HFF-Myc (cell line): Measurements from ENCODE around the gene NAV2.

Experiments
- DNase-seq: peaks from one replicate; pipeline ENCODE4 v3.0.0-alpha.2; 2011; ENCODE audit warnings: low read depth; ENCODE audit errors: extremely low read depth
- H3K4me3 ChIP-seq: replicated peaks from 2 replicates; pipeline ENCODE4 v1.5.1; 2011; ENCODE audit warnings: low read depth, mild to moderate bottlenecking, control low read depth, low read length
- CTCF ChIP-seq: IDR thresholded peaks from 2 replicates; pipeline ENCODE4 v1.5.1; 2012; ENCODE audit warnings: mild to moderate bottlenecking, low read depth, low read length, control low read depth; ENCODE audit errors: missing control alignments

NAV2 gene

GRCh38 chr11:19872512-19873145 is 160.0 kb downstream of the NAV2 start:
- TF ChIP-seq CTCF: no peak
- no peak for DNase-seq
- H3K4me3 ChIP-seq: no peak overlapping the region

GRCh38 chr11:19873730-19874129 is 161.1 kb downstream of the NAV2 start:
- no peak for DNase-seq
- no peak for TF ChIP-seq CTCF
- no peak overlapping the region for H3K4me3 ChIP-seq

GRCh38 chr11:19874266-19874665 is 161.6 kb downstream of the NAV2 start:
- no peak overlapping the region for H3K4me3 ChIP-seq
- TF ChIP-seq CTCF: no peak
- DNase-seq: no peak

- TF ChIP-seq CTCF: no peak
- H3K4me3 ChIP-seq: no peak overlapping the region
- no peak for DNase-seq
These were observed 164.1 kb downstream of the NAV2 start for GRCh38 chr11:19876750-19877149.

- no peak overlapping the region for H3K4me3 ChIP-seq
- TF ChIP-seq CTCF: no peak
- DNase-seq: no peak
These were observed 165.9 kb downstream of the NAV2 start for GRCh38 chr11:19878520-19878919.

- DNase-seq: no peak
- TF ChIP-seq CTCF: no peak
- H3K4me3 ChIP-seq: no peak overlapping the region
These were observed 166.9 kb downstream of the NAV2 start for GRCh38 chr11:19879307-19880087.
